Measurements from ENCODE around the gene ZNF316.
A peak's percentile ranks its signal among the peaks of the same experiment; 100 is the strongest.
"Not testable (repeated sequence)": the region's sequence is repeated elsewhere in the genome, so short reads cannot be mapped to it uniquely, and the experiment has no call there.

The ZNF316 gene

GRCh38 chr7:6621195-6622133 lies 15.7 kb upstream of the ZNF316 start:
- DNase-seq (ENCODE audit: low read depth in 3 of 3) = no peak

GRCh38 chr7:6622134-6622710 lies 14.9 kb upstream of the ZNF316 start:
- no peak for DNase-seq (ENCODE audit: low read depth in 3 of 3)

- DNase-seq (ENCODE audit: low read depth in 3 of 3) = no peak
These were observed 13.4 kb upstream of the ZNF316 start for GRCh38 chr7:6623589-6624245.

- DNase-seq (ENCODE audit: low read depth in 3 of 3) = no peak
These were observed 12.9 kb upstream of the ZNF316 start for GRCh38 chr7:6624246-6624611.

- DNase-seq (ENCODE audit: low read depth in 3 of 3) = no peak
These were observed 9.1 kb upstream of the ZNF316 start for GRCh38 chr7:6628045-6628444.

GRCh38 chr7:6630007-6630849 lies 6.9 kb upstream of the ZNF316 start:
- no peak for DNase-seq (ENCODE audit: low read depth in 3 of 3)

- no peak for DNase-seq (ENCODE audit: low read depth in 3 of 3)
These were observed 5.5 kb upstream of the ZNF316 start for GRCh38 chr7:6631605-6632004.

GRCh38 chr7:6634021-6634420 lies 3.1 kb upstream of the ZNF316 start:
- no peak for DNase-seq (ENCODE audit: low read depth in 3 of 3)

GRCh38 chr7:6634971-6635370 lies 2.1 kb upstream of the ZNF316 start:
- DNase-seq (ENCODE audit: low read depth in 3 of 3) = not testable (repeated sequence)

GRCh38 chr7:6637544-6638229 lies 569 bp downstream of the ZNF316 start:
- peak; percentile 17 to 54 (median 19) for DNase-seq (ENCODE audit: low read depth in 3 of 3)

- DNase-seq (ENCODE audit: low read depth in 3 of 3) = no peak
These were observed 1.9 kb downstream of the ZNF316 start for GRCh38 chr7:6639032-6639431.

- DNase-seq (ENCODE audit: low read depth in 3 of 3) = no peak
These were observed 2.5 kb downstream of the ZNF316 start for GRCh38 chr7:6639627-6640026.

GRCh38 chr7:6640246-6640721 lies 3.2 kb downstream of the ZNF316 start:
- peak in 1 of 3 experiments; percentile 50 for DNase-seq (ENCODE audit: low read depth in 3 of 3)

- DNase-seq (ENCODE audit: low read depth in 3 of 3) = no peak
These were observed 4.4 kb downstream of the ZNF316 start for GRCh38 chr7:6641305-6642035.

GRCh38 chr7:6642239-6642839 lies 5.2 kb downstream of the ZNF316 start:
- no peak for DNase-seq (ENCODE audit: low read depth in 3 of 3)

- no peak for DNase-seq (ENCODE audit: low read depth in 3 of 3)
These were observed 5.9 kb downstream of the ZNF316 start for GRCh38 chr7:6642861-6643640.

- DNase-seq (ENCODE audit: low read depth in 3 of 3) = no peak
These were observed 7.0 kb downstream of the ZNF316 start for GRCh38 chr7:6643915-6644625.

GRCh38 chr7:6644728-6645127 lies 7.6 kb downstream of the ZNF316 start:
- DNase-seq (ENCODE audit: low read depth in 3 of 3) = no peak

GRCh38 chr7:6646465-6646864 lies 9.3 kb downstream of the ZNF316 start:
- no peak for DNase-seq (ENCODE audit: low read depth in 3 of 3)
